GM12875 (cell line): ENCODE results near the gene HIBCH.

Source experiments
- H3K4me3 ChIP-seq: one replicate; pipeline ENCODE4 v1.5.1; 2011; ENCODE audit warnings: low read depth, low read length, control low read depth
- CTCF ChIP-seq: IDR thresholded peaks from 2 replicates; pipeline ENCODE4 v1.5.1; 2011; ENCODE audit warnings: low read depth, mild to moderate bottlenecking, control low read depth, inconsistent platforms, low read length, moderate library complexity, borderline replicate concordance; ENCODE audit not compliant: insufficient read depth

Gene HIBCH

GRCh38 chr2:190319555-190320498 lies at the start of gene HIBCH:
Gene HIBCH (minus strand): TSS chr2:190319826. CDS start chr2:190319750, 76 bp downstream.
- peak; percentile 61; the same call in 1 of the 2 replicates for TF ChIP-seq CTCF
- peak within 1 kb of the TSS; percentile 59 for H3K4me3 ChIP-seq

GRCh38 chr2:190367091-190367490 lies 47.5 kb upstream of the HIBCH start:
- H3K4me3 ChIP-seq = no peak overlapping the region
- TF ChIP-seq CTCF = no peak

GRCh38 chr2:190366248-190366753 lies 46.7 kb upstream of the HIBCH start:
- no peak for TF ChIP-seq CTCF

GRCh38 chr2:190365499-190366204 lies 46.0 kb upstream of the HIBCH start:
- H3K4me3 ChIP-seq = no peak overlapping the region
- no peak for TF ChIP-seq CTCF

More at GRCh38 chr2:190366248-190366753, 46.7 kb upstream of the HIBCH start:
- no peak overlapping the region for H3K4me3 ChIP-seq

GRCh38 chr2:190362894-190363293 lies 43.3 kb upstream of the HIBCH start:
- H3K4me3 ChIP-seq = no peak overlapping the region
- no peak for TF ChIP-seq CTCF

GRCh38 chr2:190361572-190361971 lies 41.9 kb upstream of the HIBCH start:
- TF ChIP-seq CTCF = no peak
- no peak overlapping the region for H3K4me3 ChIP-seq
